ENCODE results near the gene FN1. TPM values are rescaled to one million over a fixed set of nuclear protein-coding genes. Genes with fewer than 3 reads are reported as not detected.

Gene FN1
- total RNA-seq, 1 experiment from 2014 or later: 102 TPM

- TF ChIP-seq USF2 (CRISPR knock-in tag; IDR thresholded peaks at IDR 0.05) (no peak), ZNF138 (CRISPR knock-in tag; conservative IDR thresholded peaks at IDR 0.05) (no peak), GTF2I (CRISPR knock-in tag; conservative IDR thresholded peaks at IDR 0.05) (no peak), FOXJ3 (CRISPR knock-in tag; IDR thresholded peaks at IDR 0.05; ENCODE audit: borderline replicate concordance) (no peak), PRDM15 (CRISPR knock-in tag; IDR thresholded peaks at IDR 0.05) (no peak), PREB (CRISPR knock-in tag; IDR thresholded peaks at IDR 0.05; ENCODE audit: borderline replicate concordance) (no peak), NFATC4 (CRISPR knock-in tag; IDR thresholded peaks at IDR 0.05) (no peak), AFF4 (CRISPR knock-in tag; IDR thresholded peaks at IDR 0.05; ENCODE audit: borderline replicate concordance) (no peak), PRRX2 (CRISPR knock-in tag; IDR thresholded peaks at IDR 0.05) (no peak), ZNF263 (CRISPR knock-in tag; IDR thresholded peaks at IDR 0.05; ENCODE audit: low read depth) (no peak), ZNF396 (CRISPR knock-in tag; IDR thresholded peaks at IDR 0.05; ENCODE audit: borderline replicate concordance) (no peak), JUN (CRISPR knock-in tag; IDR thresholded peaks at IDR 0.05) (no peak)
Observed at GRCh38 chr2:215460682-215461382, 25.0 kb upstream of the FN1 start (continued).

GRCh38 chr2:215455958-215456357 lies 20.1 kb upstream of the FN1 start:
- no peak for ATAC-seq
- DNase-seq (ENCODE audit: low spot score): no peak
- peaks cover 4% of the 10 kb centered on the region for H3K9me3 Mint-ChIP-seq
- H3K27ac Mint-ChIP-seq: no peak overlapping the region
- peaks cover 14% of the 10 kb centered on the region for H3K4me1 Mint-ChIP-seq
- TF ChIP-seq ZSCAN18 (CRISPR knock-in tag; IDR thresholded peaks at IDR 0.05): no peak
- TF ChIP-seq HMGA2 (CRISPR knock-in tag; IDR thresholded peaks at IDR 0.05): no peak
- no peak for TF ChIP-seq MAX (CRISPR knock-in tag; IDR thresholded peaks at IDR 0.05)
- TF ChIP-seq ZMAT4 (CRISPR knock-in tag; IDR thresholded peaks at IDR 0.05): no peak
- TF ChIP-seq ZNF532 (CRISPR knock-in tag; IDR thresholded peaks at IDR 0.05; ENCODE audit: borderline replicate concordance): no peak
- no peak for TF ChIP-seq JUN (CRISPR knock-in tag; IDR thresholded peaks at IDR 0.05)
- TF ChIP-seq ZNF263 (CRISPR knock-in tag; IDR thresholded peaks at IDR 0.05; ENCODE audit: low read depth): no peak
- CTCF ChIA-PET: interaction anchor here (0.6 to 0.9 kb wide), 2 partner anchors 231 to 373 kb away, joined by 3 read pairs; no protein-coding TSS in a partner anchor
- H3K4me3 Mint-ChIP-seq: no peak overlapping the region
- no peaks in the 10 kb centered on the region for H3K27me3 Mint-ChIP-seq (ENCODE audit: low read depth)
- no peaks in the 10 kb centered on the region for H3K36me3 Mint-ChIP-seq
- POLR2A ChIA-PET: no interaction called here

Measured in WTC11 (cell line).